ENCODE data around the gene FOXI1.

DNA sequence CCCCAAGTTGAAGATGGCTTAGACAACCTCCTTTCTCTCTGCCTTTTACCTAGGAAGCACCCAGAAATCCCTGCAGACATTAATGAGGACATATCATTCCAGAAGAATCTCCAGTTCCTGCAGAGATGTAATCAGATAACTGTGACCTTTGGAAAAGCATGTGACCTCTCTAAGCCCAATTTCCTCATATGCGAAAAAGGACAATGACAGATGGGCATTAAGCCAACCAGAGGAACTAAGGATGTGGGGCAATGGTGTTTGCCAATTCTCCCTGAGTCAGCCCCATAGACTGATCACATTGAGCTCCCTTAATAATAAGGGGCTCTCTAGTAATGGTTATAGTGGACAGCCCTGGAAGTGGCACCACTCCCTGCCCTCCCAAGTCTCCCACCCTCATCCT, 10.1 kb upstream of the FOXI1 start:
- TF ChIP-seq CTCF (IDR thresholded peaks at IDR 0.05) (no peak), EP300 (IDR thresholded peaks at IDR 0.05) (no peak), POLR2AphosphoS5 (IDR thresholded peaks at IDR 0.05) (no peak), POLR2A (IDR thresholded peaks at IDR 0.05; ENCODE audit: low read depth) (no peak)
